WTC11 (cell line): ENCODE data around the gene BRMS1. TPM values are rescaled to one million over a fixed set of nuclear protein-coding genes. Genes with fewer than 3 reads are reported as not detected.

ENCODE experiments used
- ATAC-seq: fragments of 200-7000 bp; cut with Tn5 transposase; 2 replicates; pipeline ENCODE4 v1.10.0; 2021; ENCODE audit warnings: mild to moderate bottlenecking, moderate library complexity
- CTCF ChIA-PET: fragments of 300-600 bp; sonication (Branson Sonifier 250); formaldehyde crosslinking; loops from one replicate; lab custom pipeline; 2021; ENCODE audit warnings: antibody characterized with exemption; lab: Charles Lee
- POLR2A ChIA-PET: fragments of 350-600 bp; sonication (Branson Sonifier 250); formaldehyde crosslinking; loops from one replicate; lab custom pipeline; 2021; ENCODE audit warnings: antibody characterized with exemption; lab: Charles Lee
- DNase-seq: peaks from one replicate; pipeline ENCODE4 v3.0.0; 2021; ENCODE audit warnings: low spot score
- H3K27ac Mint-ChIP-seq: 2 replicates; pipeline ENCODE4 v1.8.0; 2021; ENCODE audit warnings: mixed read lengths
- H3K27me3 Mint-ChIP-seq: 2 replicates; pipeline ENCODE4 v1.8.0; 2021; ENCODE audit warnings: low read depth, mild to moderate bottlenecking, moderate library complexity, mixed read lengths
- H3K36me3 Mint-ChIP-seq: 2 replicates; pipeline ENCODE4 v1.8.0; 2021; ENCODE audit warnings: mixed read lengths
- H3K4me1 Mint-ChIP-seq: 2 replicates; pipeline ENCODE4 v1.8.0; 2022; ENCODE audit warnings: mixed read lengths
- H3K4me3 Mint-ChIP-seq: 2 replicates; pipeline ENCODE4 v1.8.0; 2021; ENCODE audit warnings: mild to moderate bottlenecking, moderate library complexity, mixed read lengths
- H3K9me3 Mint-ChIP-seq: 2 replicates; pipeline ENCODE4 v1.8.0; 2021; ENCODE audit warnings: mixed read lengths
- CBFB ChIP-seq: sonication (generic); formaldehyde crosslinking; IDR thresholded peaks from 2 replicates; pipeline ENCODE4 v1.8.1; 2022; ENCODE audit warnings: mild to moderate bottlenecking, low read depth, missing genetic modification reagents
- CTCF ChIP-seq: fragments of 200-600 bp; IDR thresholded peaks from 2 replicates; pipeline ENCODE4 v1.8.0; 2022; ENCODE audit warnings: antibody characterized with exemption
- E2F5 ChIP-seq: sonication (generic); formaldehyde crosslinking; IDR thresholded peaks from 2 replicates; pipeline ENCODE4 v1.8.1; 2022; ENCODE audit warnings: mild to moderate bottlenecking, moderate library complexity, missing genetic modification reagents
- ESRRA ChIP-seq: sonication (generic); formaldehyde crosslinking; IDR thresholded peaks from 2 replicates; pipeline ENCODE4 v1.8.1; 2022; ENCODE audit warnings: mild to moderate bottlenecking, missing genetic modification reagents, borderline replicate concordance
- GABPB1 ChIP-seq: sonication (generic); formaldehyde crosslinking; IDR thresholded peaks from 2 replicates; pipeline ENCODE4 v1.8.1; 2023; ENCODE audit warnings: mild to moderate bottlenecking, missing genetic modification reagents
- IRF2 ChIP-seq: sonication (generic); formaldehyde crosslinking; IDR thresholded peaks from 2 replicates; pipeline ENCODE4 v1.8.0; 2022; ENCODE audit warnings: low read depth, missing genetic modification reagents, borderline replicate concordance
- KAT7 ChIP-seq: sonication (generic); formaldehyde crosslinking; IDR thresholded peaks from 2 replicates; pipeline ENCODE4 v1.8.1; 2023; ENCODE audit warnings: missing genetic modification reagents, mild to moderate bottlenecking, borderline replicate concordance
- NFATC4 ChIP-seq: fragments of 250-450 bp; sonication (Bioruptor Pico); IDR thresholded peaks from 2 replicates; pipeline ENCODE4 v1.9.0; 2021; ENCODE audit warnings: mild to moderate bottlenecking
- NFYB ChIP-seq: sonication (generic); formaldehyde crosslinking; conservative IDR thresholded peaks from 2 replicates; pipeline ENCODE4 v1.8.0; 2022; ENCODE audit warnings: low read depth, missing genetic modification reagents
- NR3C1 ChIP-seq: sonication (generic); formaldehyde crosslinking; conservative IDR thresholded peaks from 2 replicates; pipeline ENCODE4 v1.8.1; 2023; ENCODE audit warnings: low read depth, mild to moderate bottlenecking, missing genetic modification reagents
- RORB ChIP-seq: fragments of 250-450 bp; sonication (Bioruptor Pico); IDR thresholded peaks from 2 replicates; pipeline ENCODE4 v1.9.0; 2021; ENCODE audit warnings: mild to moderate bottlenecking
- STAT6 ChIP-seq: sonication (generic); formaldehyde crosslinking; conservative IDR thresholded peaks from 2 replicates; pipeline ENCODE4 v1.8.1; 2023; ENCODE audit warnings: mild to moderate bottlenecking, low read depth, missing genetic modification reagents, moderate library complexity
- TEAD4 ChIP-seq: sonication (generic); formaldehyde crosslinking; IDR thresholded peaks from 2 replicates; pipeline ENCODE4 v1.8.0; 2022; ENCODE audit warnings: mild to moderate bottlenecking, missing genetic modification reagents
- ZBTB21 ChIP-seq: sonication (generic); formaldehyde crosslinking; IDR thresholded peaks from 2 replicates; pipeline ENCODE4 v1.8.1; 2023; ENCODE audit warnings: mild to moderate bottlenecking, missing genetic modification reagents, borderline replicate concordance
- ZNF396 ChIP-seq: fragments of 250-450 bp; sonication (Bioruptor Pico); IDR thresholded peaks from 2 replicates; pipeline ENCODE4 v1.8.0; 2021; ENCODE audit warnings: mild to moderate bottlenecking, moderate library complexity, borderline replicate concordance
- ZNF512 ChIP-seq: sonication (generic); formaldehyde crosslinking; IDR thresholded peaks from 2 replicates; pipeline ENCODE4 v1.8.1; 2022; ENCODE audit warnings: missing genetic modification reagents, borderline replicate concordance
- total RNA-seq: library from RNA; stranded (reverse); gene quantifications from 3 replicates; pipeline ENCODE4 v1.2.3, GENCODE V29; 2021
- TF ChIP-seq, protein P1 (sequence below): sonication (generic); formaldehyde crosslinking; IDR thresholded peaks from 2 replicates; pipeline ENCODE4 v1.8.1; 2023; ENCODE audit warnings: mild to moderate bottlenecking, missing genetic modification reagents, moderate library complexity
- TF ChIP-seq, protein P2 (sequence below): sonication (generic); formaldehyde crosslinking; IDR thresholded peaks from 2 replicates; pipeline ENCODE4 v1.8.0; 2022; ENCODE audit warnings: missing genetic modification reagents
- TF ChIP-seq, protein P3 (sequence below): sonication (generic); formaldehyde crosslinking; IDR thresholded peaks from 2 replicates; pipeline ENCODE4 v1.8.1; 2023; ENCODE audit warnings: mild to moderate bottlenecking, missing genetic modification reagents, moderate library complexity
- TF ChIP-seq, protein P4 (sequence below): sonication (generic); formaldehyde crosslinking; IDR thresholded peaks from 2 replicates; pipeline ENCODE4 v1.8.1; 2022; ENCODE audit warnings: mild to moderate bottlenecking, missing genetic modification reagents, moderate library complexity, borderline replicate concordance

Gene BRMS1
- total RNA-seq, 1 experiment from 2014 or later, result 44.5 TPM

- TF ChIP-seq NFYB (CRISPR knock-in tag), result no peak
- TF ChIP-seq CTCF, result no peak
- TF ChIP-seq KAT7 (CRISPR knock-in tag), result no peak
- peak; percentile 49; the same call in 1 of the 2 replicates for TF ChIP-seq E2F5 (CRISPR knock-in tag)
- no peak for TF ChIP-seq IRF2 (CRISPR knock-in tag)
- TF ChIP-seq STAT6 (CRISPR knock-in tag), result no peak
- TF ChIP-seq ZBTB21 (CRISPR knock-in tag), result no peak
- TF ChIP-seq, protein P1, sequence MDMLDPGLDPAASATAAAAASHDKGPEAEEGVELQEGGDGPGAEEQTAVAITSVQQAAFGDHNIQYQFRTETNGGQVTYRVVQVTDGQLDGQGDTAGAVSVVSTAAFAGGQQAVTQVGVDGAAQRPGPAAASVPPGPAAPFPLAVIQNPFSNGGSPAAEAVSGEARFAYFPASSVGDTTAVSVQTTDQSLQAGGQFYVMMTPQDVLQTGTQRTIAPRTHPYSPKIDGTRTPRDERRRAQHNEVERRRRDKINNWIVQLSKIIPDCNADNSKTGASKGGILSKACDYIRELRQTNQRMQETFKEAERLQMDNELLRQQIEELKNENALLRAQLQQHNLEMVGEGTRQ (CRISPR knock-in tag), result no peak
- TF ChIP-seq ESRRA (CRISPR knock-in tag), result no peak
Observed at GRCh38 chr11:66335531-66336233, 9.2 kb downstream of the BRMS1 start (continued).

- CTCF ChIA-PET, result interaction anchor here (1.1 to 8.7 kb wide), 10 partner anchors 13 to 290 kb away, joined by 3 to 319 read pairs (median 6); partner anchors contain the start of genes CD248, RAB1B and YIF1A
- TF ChIP-seq TEAD4 (CRISPR knock-in tag) (no peak), NFATC4 (CRISPR knock-in tag) (no peak), ZNF396 (CRISPR knock-in tag) (no peak), CBFB (no peak), NR3C1 (CRISPR knock-in tag) (no peak), ZNF512 (no peak), GABPB1 (CRISPR knock-in tag) (no peak), RORB (CRISPR knock-in tag) (no peak)
- TF ChIP-seq, protein P2, sequence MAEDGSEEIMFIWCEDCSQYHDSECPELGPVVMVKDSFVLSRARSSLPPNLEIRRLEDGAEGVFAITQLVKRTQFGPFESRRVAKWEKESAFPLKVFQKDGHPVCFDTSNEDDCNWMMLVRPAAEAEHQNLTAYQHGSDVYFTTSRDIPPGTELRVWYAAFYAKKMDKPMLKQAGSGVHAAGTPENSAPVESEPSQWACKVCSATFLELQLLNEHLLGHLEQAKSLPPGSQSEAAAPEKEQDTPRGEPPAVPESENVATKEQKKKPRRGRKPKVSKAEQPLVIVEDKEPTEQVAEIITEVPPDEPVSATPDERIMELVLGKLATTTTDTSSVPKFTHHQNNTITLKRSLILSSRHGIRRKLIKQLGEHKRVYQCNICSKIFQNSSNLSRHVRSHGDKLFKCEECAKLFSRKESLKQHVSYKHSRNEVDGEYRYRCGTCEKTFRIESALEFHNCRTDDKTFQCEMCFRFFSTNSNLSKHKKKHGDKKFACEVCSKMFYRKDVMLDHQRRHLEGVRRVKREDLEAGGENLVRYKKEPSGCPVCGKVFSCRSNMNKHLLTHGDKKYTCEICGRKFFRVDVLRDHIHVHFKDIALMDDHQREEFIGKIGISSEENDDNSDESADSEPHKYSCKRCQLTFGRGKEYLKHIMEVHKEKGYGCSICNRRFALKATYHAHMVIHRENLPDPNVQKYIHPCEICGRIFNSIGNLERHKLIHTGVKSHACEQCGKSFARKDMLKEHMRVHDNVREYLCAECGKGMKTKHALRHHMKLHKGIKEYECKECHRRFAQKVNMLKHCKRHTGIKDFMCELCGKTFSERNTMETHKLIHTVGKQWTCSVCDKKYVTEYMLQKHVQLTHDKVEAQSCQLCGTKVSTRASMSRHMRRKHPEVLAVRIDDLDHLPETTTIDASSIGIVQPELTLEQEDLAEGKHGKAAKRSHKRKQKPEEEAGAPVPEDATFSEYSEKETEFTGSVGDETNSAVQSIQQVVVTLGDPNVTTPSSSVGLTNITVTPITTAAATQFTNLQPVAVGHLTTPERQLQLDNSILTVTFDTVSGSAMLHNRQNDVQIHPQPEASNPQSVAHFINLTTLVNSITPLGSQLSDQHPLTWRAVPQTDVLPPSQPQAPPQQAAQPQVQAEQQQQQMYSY (CRISPR knock-in tag), result no peak
- TF ChIP-seq, protein P3, sequence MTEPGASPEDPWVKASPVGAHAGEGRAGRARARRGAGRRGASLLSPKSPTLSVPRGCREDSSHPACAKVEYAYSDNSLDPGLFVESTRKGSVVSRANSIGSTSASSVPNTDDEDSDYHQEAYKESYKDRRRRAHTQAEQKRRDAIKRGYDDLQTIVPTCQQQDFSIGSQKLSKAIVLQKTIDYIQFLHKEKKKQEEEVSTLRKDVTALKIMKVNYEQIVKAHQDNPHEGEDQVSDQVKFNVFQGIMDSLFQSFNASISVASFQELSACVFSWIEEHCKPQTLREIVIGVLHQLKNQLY (CRISPR knock-in tag), result no peak
- TF ChIP-seq, protein P4, sequence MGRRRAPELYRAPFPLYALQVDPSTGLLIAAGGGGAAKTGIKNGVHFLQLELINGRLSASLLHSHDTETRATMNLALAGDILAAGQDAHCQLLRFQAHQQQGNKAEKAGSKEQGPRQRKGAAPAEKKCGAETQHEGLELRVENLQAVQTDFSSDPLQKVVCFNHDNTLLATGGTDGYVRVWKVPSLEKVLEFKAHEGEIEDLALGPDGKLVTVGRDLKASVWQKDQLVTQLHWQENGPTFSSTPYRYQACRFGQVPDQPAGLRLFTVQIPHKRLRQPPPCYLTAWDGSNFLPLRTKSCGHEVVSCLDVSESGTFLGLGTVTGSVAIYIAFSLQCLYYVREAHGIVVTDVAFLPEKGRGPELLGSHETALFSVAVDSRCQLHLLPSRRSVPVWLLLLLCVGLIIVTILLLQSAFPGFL (CRISPR knock-in tag), result no peak
Observed at GRCh38 chr11:66334605-66335442, 10.1 kb downstream of the BRMS1 start.

More at GRCh38 chr11:66334605-66335442, 10.1 kb downstream of the BRMS1 start:
- peaks cover 16% of the 10 kb centered on the region for H3K4me1 Mint-ChIP-seq
- POLR2A ChIA-PET, result interaction anchor here (0.8 to 2.5 kb wide), 4 partner anchors 13 to 23 kb away, joined by 3 to 20 read pairs (median 8); no protein-coding TSS in a partner anchor
- H3K4me3 Mint-ChIP-seq, result peak overlapping the region; percentile 50
- no peak overlapping the region for H3K27ac Mint-ChIP-seq
- ATAC-seq (no peak), DNase-seq (no peak)
- H3K9me3 Mint-ChIP-seq, result no peaks in the 10 kb centered on the region
- H3K36me3 Mint-ChIP-seq, result no peaks in the 10 kb centered on the region
- no peaks in the 10 kb centered on the region for H3K27me3 Mint-ChIP-seq
